Epithelial cell of esophagus (primary cell): ENCODE measurements around the gene PARP2.

Experiments
- DNase-seq: peaks from one replicate; pipeline ENCODE4 v3.0.0; 2010; ENCODE audit warnings: low read depth
- H3K4me3 ChIP-seq: 2 replicates; pipeline ENCODE4 v1.5.1; 2011; ENCODE audit warnings: mild to moderate bottlenecking, low read length, control low read depth
- TF ChIP-seq, protein P1 (sequence below): IDR thresholded peaks from 2 replicates; pipeline ENCODE4 v1.5.1; 2011; ENCODE audit warnings: low read depth, mild to moderate bottlenecking, low read length, control low read depth, inconsistent platforms; ENCODE audit not compliant: insufficient read depth; ENCODE audit errors: missing control alignments

PARP2 gene

DNA sequence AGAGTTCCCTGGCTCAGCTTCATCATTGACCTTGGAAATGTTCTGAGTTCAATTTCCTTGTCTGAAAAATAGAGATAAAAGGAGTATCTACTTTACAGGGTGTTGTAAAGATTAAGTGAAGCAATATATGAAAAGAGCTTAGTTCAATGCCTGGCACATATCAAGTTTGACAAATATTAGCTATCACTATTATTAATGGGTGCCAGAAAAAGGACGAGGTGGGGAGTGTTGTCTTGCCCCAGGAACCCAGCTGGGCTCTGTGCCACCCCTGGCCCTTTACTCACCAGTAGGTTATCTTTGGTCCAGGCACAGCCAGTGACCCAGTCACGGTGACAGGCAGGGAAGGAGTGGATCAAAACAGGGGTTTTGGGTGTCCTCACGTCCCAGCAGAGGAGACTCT, 32.0 kb downstream of the PARP2 start:
- DNase-seq: no peak
- no peak overlapping the region for H3K4me3 ChIP-seq
- TF ChIP-seq, protein P1, sequence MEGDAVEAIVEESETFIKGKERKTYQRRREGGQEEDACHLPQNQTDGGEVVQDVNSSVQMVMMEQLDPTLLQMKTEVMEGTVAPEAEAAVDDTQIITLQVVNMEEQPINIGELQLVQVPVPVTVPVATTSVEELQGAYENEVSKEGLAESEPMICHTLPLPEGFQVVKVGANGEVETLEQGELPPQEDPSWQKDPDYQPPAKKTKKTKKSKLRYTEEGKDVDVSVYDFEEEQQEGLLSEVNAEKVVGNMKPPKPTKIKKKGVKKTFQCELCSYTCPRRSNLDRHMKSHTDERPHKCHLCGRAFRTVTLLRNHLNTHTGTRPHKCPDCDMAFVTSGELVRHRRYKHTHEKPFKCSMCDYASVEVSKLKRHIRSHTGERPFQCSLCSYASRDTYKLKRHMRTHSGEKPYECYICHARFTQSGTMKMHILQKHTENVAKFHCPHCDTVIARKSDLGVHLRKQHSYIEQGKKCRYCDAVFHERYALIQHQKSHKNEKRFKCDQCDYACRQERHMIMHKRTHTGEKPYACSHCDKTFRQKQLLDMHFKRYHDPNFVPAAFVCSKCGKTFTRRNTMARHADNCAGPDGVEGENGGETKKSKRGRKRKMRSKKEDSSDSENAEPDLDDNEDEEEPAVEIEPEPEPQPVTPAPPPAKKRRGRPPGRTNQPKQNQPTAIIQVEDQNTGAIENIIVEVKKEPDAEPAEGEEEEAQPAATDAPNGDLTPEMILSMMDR: no peak

DNA sequence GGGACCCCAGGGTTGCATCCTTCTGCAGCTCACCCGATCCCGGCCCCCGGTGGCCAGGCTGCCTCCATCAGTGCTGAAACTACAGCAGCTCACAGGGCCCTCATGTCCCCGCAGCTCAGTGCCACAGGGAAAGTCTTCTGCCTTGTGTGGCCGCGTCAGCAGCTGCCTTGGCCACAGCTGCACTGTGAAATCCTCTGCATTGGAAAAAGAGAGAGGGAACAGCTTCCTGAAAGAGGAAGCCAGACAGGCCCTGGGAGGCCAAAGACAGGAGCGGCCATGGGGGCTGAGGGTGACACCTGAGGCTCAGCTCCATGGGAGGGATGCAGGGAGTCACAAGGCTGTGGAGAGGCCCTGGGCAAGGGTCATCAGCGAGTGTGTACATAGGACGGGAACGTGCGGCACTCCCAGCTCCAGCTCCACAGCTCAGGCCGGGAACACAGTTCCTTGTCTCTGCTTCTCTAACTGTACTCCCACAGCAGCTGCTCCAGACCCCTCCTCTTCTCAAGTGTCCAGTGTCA, 32.7 kb downstream of the PARP2 start:
- TF ChIP-seq, protein P1: no peak
- H3K4me3 ChIP-seq: no peak overlapping the region
- DNase-seq: no peak

DNA sequence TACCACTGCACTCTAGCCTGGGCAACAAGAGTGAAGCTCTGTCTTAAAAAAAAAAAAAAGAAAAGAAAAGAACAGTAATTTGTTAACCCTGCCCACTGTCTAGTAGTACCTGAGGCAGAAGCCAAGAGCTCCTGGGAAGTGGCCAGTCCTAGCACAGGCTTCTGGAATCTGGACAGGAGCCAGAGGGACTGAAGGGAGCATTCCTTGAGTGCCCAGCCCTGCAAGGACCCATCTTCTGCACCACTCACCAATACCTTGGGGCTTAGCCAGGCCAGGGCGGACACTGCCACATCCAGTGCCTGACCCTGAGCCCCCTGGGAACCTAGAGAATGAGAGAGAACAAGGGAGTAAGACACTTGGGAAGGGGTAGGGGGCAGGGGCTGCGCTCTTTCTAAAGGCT, 33.7 kb downstream of the PARP2 start:
- DNase-seq: no peak
- TF ChIP-seq, protein P1: no peak
- no peak overlapping the region for H3K4me3 ChIP-seq

DNA sequence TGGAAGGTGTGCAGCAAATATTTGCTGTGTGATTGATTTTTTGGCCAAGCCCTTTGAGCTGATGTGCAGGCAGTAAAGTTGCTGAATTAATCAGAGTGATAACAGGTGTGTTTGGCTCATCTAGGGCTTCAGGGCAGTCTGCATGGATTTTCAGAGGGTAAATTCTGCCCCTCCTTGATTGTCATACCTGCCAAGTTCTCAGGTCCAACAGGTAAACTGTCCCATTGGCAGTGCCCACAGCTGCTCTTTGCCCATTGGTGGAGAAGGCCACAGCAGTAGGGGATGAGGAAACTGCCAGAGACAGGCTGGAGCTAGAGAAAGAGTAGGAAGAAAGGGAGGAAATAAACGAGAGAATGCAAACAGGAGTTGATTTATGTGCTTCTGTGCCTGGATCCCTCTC, 36.3 kb downstream of the PARP2 start:
- no peak overlapping the region for H3K4me3 ChIP-seq
- no peak for DNase-seq
- TF ChIP-seq, protein P1: no peak

DNA sequence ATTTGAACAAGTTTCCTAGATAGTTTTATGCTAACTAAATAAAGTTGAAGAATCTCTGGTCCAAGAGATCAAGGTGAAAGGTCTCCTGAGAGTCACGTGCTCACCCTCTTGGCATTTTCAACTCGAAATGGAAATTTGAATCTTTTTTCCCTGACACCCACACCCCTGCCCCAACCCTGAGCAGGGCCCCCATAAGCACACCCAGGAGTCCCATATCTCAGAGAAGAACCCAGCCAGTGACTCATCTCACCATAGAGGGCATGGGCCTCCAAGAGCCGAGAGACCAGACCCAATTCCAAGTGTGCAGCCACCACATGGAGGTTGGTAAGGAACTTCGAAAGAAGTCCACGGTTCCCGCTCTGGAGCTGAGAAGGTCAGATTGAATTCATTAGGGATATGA, 37.2 kb downstream of the PARP2 start:
- DNase-seq: no peak
- TF ChIP-seq, protein P1: no peak

DNA sequence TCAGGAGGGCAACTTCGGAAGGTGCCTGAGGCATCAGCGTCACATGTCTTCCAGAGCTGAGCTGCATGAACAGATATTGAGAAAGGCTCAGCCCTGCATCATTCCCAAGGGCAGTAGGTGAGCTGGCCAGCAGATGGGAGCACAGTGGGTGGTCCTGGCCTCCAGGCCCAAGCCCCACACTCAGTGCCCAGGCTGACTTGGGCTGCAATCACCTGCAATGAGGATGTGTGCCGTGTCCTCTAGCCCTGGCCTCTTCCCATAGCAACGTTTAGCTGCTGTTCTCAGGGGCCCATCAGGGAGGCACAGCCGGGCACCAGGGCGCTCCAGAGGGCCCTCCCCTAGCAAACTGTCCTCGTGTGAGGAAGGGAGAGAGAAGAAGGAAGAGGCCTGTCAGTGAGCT, 37.9 kb downstream of the PARP2 start:
- no peak for DNase-seq
- TF ChIP-seq, protein P1: no peak
- H3K4me3 ChIP-seq: no peak overlapping the region

More for the DNA sequence above, 37.2 kb downstream of the PARP2 start:
- no peak overlapping the region for H3K4me3 ChIP-seq

DNA sequence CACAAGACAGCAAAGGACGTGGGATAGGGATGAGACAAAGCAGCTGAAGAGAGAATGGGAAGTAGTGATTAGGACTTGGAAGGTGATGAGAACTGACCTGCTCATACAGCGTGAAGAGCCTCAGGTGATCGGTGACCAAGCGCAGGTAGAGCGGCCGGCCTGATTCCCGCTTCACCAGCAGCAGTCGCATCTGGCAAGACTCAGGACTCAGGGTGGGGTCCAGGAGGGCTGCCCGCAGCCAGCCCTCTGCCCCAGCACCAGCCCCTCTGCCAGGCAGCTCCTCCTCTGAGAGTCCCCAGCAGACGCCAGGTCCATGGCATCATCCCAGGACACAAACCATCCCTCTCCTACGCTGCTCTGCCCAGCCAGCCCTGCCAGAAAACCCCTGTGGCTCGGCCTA, 39.1 kb downstream of the PARP2 start:
- no peak for DNase-seq
- H3K4me3 ChIP-seq: no peak overlapping the region
- TF ChIP-seq, protein P1: no peak
